Measurements from ENCODE around the gene MARS1.
A peak's percentile ranks its signal among the peaks of the same experiment; 100 is the strongest.

Gene MARS1

GRCh38 chr12:57518920-57519795, 31.3 kb downstream of the MARS1 start (continued):
- TF ChIP-seq ZNF423 (tag by site-specific recombination; IDR thresholded peaks at IDR 0.05) (peak; percentile 58; the same call in 1 of the 2 replicates), HOXD13 (CRISPR knock-in tag; IDR thresholded peaks at IDR 0.05; ENCODE audit: borderline replicate concordance) (no peak), ZNF473 (tag by site-specific recombination; IDR thresholded peaks at IDR 0.05) (no peak), PBX3 (CRISPR knock-in tag; IDR thresholded peaks at IDR 0.05) (no peak), SCRT2 (tag by site-specific recombination; IDR thresholded peaks at IDR 0.05) (no peak), ZNF548 (tag by site-specific recombination; IDR thresholded peaks at IDR 0.05) (no peak), ZSCAN30 (tag by site-specific recombination; IDR thresholded peaks at IDR 0.05) (peak; percentile 14; the same call in 1 of the 2 replicates), RBAK (tag by site-specific recombination; IDR thresholded peaks at IDR 0.05) (no peak), ZNF48 (tag by site-specific recombination; IDR thresholded peaks at IDR 0.05) (no peak), OSR2 (tag by site-specific recombination; IDR thresholded peaks at IDR 0.05) (no peak), ZNF510 (tag by site-specific recombination; IDR thresholded peaks at IDR 0.05; ENCODE audit: insufficient replicate concordance) (no peak), WT1 (tag by site-specific recombination; IDR thresholded peaks at IDR 0.05) (peak; percentile 16; the same call in 1 of the 2 replicates), ZNF580 (tag by site-specific recombination; IDR thresholded peaks at IDR 0.05) (no peak), ZNF426 (tag by site-specific recombination; IDR thresholded peaks at IDR 0.05) (no peak), ZNF292 (tag by site-specific recombination; IDR thresholded peaks at IDR 0.05; ENCODE audit: borderline replicate concordance, low read depth) (no peak), OVOL3 (tag by site-specific recombination; IDR thresholded peaks at IDR 0.05) (no peak), ZBTB8A (tag by site-specific recombination; IDR thresholded peaks at IDR 0.05) (no peak), ZNF707 (tag by site-specific recombination; IDR thresholded peaks at IDR 0.05) (no peak), ZNF37A (tag by site-specific recombination; IDR thresholded peaks at IDR 0.05) (no peak), ZNF677 (tag by site-specific recombination; IDR thresholded peaks at IDR 0.05) (no peak), ZNF645 (tag by site-specific recombination; IDR thresholded peaks at IDR 0.05) (no peak), ZNF610 (tag by site-specific recombination; IDR thresholded peaks at IDR 0.05; ENCODE audit: borderline replicate concordance) (no peak), ZNF248 (tag by site-specific recombination; IDR thresholded peaks at IDR 0.05) (no peak), ZNF837 (tag by site-specific recombination; IDR thresholded peaks at IDR 0.05) (no peak), ZNF449 (tag by site-specific recombination; IDR thresholded peaks at IDR 0.05) (no peak), GFI1B (tag by site-specific recombination; IDR thresholded peaks at IDR 0.05) (no peak), HOXA7 (CRISPR knock-in tag; IDR thresholded peaks at IDR 0.05; ENCODE audit: borderline replicate concordance) (no peak), TRIM28 (IDR thresholded peaks at IDR 0.05; ENCODE audit: borderline replicate concordance, low read length) (no peak), MYNN (tag by site-specific recombination; IDR thresholded peaks at IDR 0.05; ENCODE audit: borderline replicate concordance) (no peak), ZNF660 (tag by site-specific recombination; IDR thresholded peaks at IDR 0.05) (0 out of 2 replicates have a peak, but pooled peaks have one; percentile 9), ZEB2 (tag by site-specific recombination; IDR thresholded peaks at IDR 0.05) (no peak), ZNF624 (tag by site-specific recombination; IDR thresholded peaks at IDR 0.05) (no peak), INSM2 (tag by site-specific recombination; IDR thresholded peaks at IDR 0.05) (no peak), ZNF621 (tag by site-specific recombination; IDR thresholded peaks at IDR 0.05) (no peak), YY2 (tag by site-specific recombination; IDR thresholded peaks at IDR 0.05) (no peak)
